ENCODE data around the gene PIRT.
"Not testable (repeated sequence)": the region's sequence is repeated elsewhere in the genome, so short reads cannot be mapped to it uniquely, and the experiment has no call there.

The PIRT gene

GRCh38 chr17:10837921-10838320 is at the start of gene PIRT:
Gene PIRT (minus strand): TSS chr17:10838087. CDS start chr17:10825645, 12,442 bp downstream.
- DNase-seq: no peak

GRCh38 chr17:10881959-10882358 is 44.1 kb upstream of the PIRT start:
- no peak for DNase-seq

- DNase-seq: no peak
Observed at GRCh38 chr17:10879190-10879836, 41.4 kb upstream of the PIRT start.

- no peak for DNase-seq
Observed at GRCh38 chr17:10875984-10876555, 38.2 kb upstream of the PIRT start.

- DNase-seq: no peak
Observed at GRCh38 chr17:10875430-10875851, 37.6 kb upstream of the PIRT start.

- DNase-seq: no peak
Observed at GRCh38 chr17:10871914-10872313, 34.0 kb upstream of the PIRT start.

- DNase-seq: no peak
Observed at GRCh38 chr17:10870336-10871050, 32.6 kb upstream of the PIRT start.

DNA sequence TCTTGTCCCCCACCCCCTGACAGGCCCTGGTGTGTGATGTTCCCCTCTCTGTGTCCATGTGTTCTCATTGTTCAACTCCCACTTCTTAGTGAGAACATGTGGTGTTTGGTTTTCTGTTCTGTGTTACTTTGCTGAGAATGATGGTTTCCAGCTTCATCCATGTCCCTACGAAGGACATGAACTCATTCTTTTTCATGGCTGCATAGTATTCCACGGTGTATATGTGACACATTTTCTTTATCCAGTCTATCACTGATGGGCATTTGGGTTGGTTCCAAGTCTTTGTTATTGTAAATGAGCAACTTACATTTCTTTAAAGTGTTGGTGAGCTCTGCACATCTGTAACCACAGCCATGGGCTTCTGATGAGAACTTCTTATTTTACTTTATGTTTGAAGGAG is 30.9 kb upstream of the PIRT start:
- DNase-seq: not testable (repeated sequence)

- DNase-seq: no peak
Observed at GRCh38 chr17:10859051-10859450, 21.2 kb upstream of the PIRT start.

- no peak for DNase-seq
Observed at GRCh38 chr17:10857976-10858375, 20.1 kb upstream of the PIRT start.

DNA sequence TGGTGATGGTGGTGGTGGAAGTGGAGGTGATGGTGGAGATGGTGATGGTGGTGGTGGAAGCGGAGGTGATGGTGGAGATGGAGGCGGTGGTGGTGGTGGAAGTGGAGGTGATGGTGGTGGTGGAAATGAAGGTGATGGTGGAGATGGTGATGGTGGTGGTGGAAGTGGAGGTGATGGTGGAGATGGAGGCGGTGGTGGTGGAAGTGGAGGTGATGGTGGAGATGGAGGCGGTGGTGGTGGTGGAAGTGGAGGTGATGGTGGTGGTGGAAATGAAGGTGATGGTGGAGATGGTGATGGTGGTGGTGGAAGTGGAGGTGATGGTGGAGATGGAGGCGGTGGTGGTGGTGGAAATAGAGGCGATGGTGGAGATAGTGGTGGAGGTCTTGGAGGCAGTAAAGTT is 8.7 kb upstream of the PIRT start:
- not testable (repeated sequence) for DNase-seq

DNA sequence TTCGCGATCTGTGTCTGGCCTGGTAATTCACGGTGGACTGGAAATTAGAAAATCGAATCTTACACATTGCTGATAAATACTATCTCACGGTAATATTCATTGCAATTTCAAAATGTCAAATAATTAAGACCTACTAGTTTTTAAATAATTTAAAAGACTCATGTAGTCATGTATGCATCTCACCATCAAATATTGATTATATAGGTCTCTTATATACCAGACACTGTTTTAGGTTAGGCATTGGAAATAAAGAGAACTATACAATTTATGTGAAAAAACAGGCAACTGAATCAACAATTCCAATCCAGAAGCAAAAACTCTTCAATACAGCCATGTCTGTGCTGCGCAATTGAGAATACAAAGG is 7.5 kb upstream of the PIRT start:
- DNase-seq: no peak

- no peak for DNase-seq
Observed at GRCh38 chr17:10844621-10845387, 6.9 kb upstream of the PIRT start.

- no peak for DNase-seq
Observed at GRCh38 chr17:10843811-10844210, 5.9 kb upstream of the PIRT start.

DNA sequence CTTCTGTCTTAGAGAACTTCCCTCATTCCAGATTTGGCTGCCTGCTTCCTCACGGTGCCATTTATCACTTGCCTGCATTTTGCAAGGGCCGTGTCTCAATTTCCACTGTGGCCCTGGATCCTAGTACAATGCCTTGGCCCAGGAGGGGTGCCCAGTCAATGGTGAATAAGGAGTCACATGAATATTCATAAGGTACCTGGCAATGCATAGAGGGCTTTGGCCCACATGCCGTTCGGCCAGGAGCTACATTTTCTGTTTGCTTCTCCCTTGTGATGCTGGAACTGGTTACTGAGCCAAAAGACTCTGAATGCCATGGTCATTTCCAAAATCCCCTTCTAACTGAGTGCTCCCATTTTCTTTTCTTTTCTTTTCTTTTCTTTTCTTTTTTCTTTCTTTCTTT is 4.8 kb upstream of the PIRT start:
- no peak for DNase-seq

DNA sequence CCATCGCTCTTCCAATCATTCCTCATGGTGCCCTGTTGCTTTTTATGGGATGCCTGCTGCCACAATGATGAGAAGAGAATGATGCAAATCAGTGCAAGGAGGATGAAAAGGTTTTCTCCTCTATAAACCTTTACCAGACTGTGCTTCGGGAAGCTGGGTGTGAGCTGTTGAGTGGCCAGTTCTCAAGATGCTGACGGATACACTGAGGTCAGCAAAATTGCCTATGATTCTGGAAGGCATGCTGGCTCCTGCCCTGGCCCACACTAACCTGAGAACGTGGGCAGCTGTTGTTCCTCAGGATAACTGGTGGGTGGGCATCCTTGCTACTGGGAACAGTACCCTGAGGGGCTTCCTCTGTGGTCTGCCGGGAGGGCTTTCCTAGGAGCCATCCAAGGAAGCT is 795 bp upstream of the PIRT start:
- no peak for DNase-seq

DNA sequence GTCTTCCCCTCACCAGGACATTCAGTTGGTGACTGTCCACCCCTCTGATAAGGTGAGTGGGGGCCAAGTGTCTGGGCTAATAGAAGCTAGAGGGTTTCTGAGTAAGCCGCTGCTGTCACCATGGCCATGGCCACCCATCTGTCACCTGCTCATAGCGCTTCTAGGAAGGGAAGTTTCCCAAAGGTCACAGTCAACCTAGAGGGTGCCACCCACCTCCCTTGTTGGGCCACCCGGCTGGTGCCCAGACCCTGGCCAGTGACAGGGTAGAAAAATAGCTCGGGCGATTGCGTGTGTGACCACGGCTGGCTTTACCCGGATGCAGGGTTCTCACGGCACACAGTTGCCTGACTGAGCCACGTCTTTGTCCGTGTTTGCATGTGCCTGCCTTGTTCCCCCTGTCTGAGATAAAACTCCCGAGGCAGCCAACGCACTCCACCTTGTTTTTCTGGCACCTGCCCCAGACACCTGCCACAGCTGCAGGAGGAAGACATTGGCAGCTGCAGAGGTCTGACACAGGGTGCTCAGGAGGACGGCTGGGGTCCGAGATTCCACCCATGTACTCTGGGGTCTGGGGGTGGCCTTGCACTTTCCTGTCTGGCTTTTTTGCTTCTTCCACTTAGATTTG is 809 bp downstream of the PIRT start:
- DNase-seq: no peak

GRCh38 chr17:10836145-10836544 is 1.7 kb downstream of the PIRT start:
- no peak for DNase-seq

- no peak for DNase-seq
Observed at GRCh38 chr17:10831696-10832095, 6.2 kb downstream of the PIRT start.

GRCh38 chr17:10827898-10828552 is 9.9 kb downstream of the PIRT start:
- no peak for DNase-seq

GRCh38 chr17:10824874-10825273 is 13.0 kb downstream of the PIRT start:
- no peak for DNase-seq

- no peak for DNase-seq
Observed at GRCh38 chr17:10821770-10822169, 16.1 kb downstream of the PIRT start.

DNA sequence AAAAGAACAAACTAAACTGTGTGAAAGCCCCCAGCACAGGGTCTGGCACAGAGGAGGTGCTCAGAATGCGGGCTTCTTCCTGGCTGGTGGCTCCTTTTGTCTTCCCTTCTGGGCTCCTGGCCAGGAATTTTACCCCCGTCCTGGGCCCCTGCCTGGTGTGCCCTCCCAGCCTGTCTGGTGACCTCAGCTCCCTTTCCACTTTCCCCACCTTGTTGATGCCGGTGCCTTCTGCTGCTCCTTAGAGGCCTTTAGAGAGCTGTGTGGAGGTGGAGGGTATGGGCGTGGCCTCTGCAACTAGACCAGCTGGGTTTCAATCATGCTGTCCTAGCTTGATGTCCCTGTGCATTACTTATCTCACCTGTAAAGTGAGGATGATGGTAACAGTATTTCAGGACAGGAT is 16.8 kb downstream of the PIRT start:
- no peak for DNase-seq
